NCI-H1436 treated with DMSO at 0.1 percent for 48 hours (cell line): ENCODE measurements around the gene MAP3K21.

Source experiments
- DNase-seq: peaks from one replicate; lab custom pipeline; 2025; lab: John Stamatoyannopoulos, UW

Gene MAP3K21

GRCh38 chr1:233359431-233359830, 31.9 kb downstream of the MAP3K21 start:
- DNase-seq, result no peak

DNA sequence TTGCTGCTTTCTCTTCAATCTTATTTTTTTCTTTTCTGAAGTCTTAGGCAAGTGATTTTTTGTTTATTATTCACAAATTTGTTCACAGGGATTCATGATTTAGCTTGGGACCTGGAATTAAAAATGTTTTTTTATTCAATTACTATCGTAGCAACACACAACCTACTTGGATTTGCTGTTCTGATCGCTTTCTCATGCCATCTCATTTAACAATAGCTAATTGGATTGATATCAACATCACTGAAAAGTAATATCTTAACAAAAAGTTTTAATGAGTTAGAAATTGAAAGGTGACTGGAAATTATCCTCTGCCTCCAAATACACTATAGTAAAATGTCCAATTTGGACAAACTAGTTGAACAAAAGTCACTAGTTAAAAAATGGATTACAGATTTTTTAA, 32.4 kb downstream of the MAP3K21 start:
- DNase-seq, result no peak

DNA sequence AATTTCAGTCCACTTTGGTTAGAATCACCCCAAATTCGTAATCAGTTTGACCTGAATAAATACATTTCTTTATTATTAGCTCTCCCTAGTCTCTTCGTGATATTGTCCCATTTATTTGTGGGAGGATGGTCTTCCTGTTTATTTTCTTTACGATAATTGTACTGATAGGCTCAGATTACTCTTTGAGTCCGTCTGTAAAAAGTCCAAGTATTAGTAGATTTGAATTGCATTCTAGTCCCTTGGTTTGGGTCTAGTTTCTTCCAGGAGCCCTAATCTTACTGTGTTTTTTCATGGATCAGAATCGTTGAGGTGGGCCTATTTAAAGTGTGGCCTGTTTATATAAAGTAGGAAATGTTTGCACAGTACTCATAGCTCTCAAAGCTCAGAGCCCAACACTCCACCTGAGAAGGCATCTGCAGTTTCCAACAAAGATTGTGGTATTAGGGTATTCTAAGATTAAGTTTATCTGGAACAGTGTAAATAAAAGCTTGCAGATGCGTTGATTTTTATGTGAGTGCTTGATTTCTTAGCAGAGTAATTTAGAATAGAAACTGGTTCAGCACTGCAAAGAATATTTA, 33.1 kb downstream of the MAP3K21 start:
- no peak for DNase-seq

GRCh38 chr1:233361876-233362275, 34.4 kb downstream of the MAP3K21 start:
- DNase-seq, result no peak

GRCh38 chr1:233362743-233363142, 35.2 kb downstream of the MAP3K21 start:
- DNase-seq, result no peak

- DNase-seq, result no peak
These were observed 36.5 kb downstream of the MAP3K21 start for GRCh38 chr1:233364026-233364425.

GRCh38 chr1:233364695-233365539, 37.4 kb downstream of the MAP3K21 start:
- no peak for DNase-seq

DNA sequence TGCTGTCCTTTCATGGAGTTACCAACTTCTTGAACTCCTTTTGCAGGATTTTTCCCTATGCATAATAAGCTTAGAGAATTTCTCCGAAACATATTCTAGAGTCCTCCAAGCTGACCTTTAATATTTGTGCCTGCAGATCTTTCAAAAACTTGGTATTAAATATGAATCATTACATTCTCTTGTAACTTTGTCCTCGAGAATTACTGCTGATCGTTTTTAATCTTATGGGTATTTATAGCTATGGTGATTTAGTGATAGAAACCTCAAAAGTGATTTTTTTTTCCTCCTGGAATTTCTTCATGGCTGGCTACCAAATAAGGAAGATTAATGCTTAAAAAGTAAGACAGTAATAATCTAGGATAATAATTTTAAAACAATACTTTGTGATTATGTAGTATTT, 39.1 kb downstream of the MAP3K21 start:
- no peak for DNase-seq

- no peak for DNase-seq
These were observed 39.7 kb downstream of the MAP3K21 start for GRCh38 chr1:233367057-233367803.

- DNase-seq, result no peak
These were observed 40.7 kb downstream of the MAP3K21 start for GRCh38 chr1:233368106-233368788.

GRCh38 chr1:233368789-233369130, 41.2 kb downstream of the MAP3K21 start:
- DNase-seq, result no peak

DNA sequence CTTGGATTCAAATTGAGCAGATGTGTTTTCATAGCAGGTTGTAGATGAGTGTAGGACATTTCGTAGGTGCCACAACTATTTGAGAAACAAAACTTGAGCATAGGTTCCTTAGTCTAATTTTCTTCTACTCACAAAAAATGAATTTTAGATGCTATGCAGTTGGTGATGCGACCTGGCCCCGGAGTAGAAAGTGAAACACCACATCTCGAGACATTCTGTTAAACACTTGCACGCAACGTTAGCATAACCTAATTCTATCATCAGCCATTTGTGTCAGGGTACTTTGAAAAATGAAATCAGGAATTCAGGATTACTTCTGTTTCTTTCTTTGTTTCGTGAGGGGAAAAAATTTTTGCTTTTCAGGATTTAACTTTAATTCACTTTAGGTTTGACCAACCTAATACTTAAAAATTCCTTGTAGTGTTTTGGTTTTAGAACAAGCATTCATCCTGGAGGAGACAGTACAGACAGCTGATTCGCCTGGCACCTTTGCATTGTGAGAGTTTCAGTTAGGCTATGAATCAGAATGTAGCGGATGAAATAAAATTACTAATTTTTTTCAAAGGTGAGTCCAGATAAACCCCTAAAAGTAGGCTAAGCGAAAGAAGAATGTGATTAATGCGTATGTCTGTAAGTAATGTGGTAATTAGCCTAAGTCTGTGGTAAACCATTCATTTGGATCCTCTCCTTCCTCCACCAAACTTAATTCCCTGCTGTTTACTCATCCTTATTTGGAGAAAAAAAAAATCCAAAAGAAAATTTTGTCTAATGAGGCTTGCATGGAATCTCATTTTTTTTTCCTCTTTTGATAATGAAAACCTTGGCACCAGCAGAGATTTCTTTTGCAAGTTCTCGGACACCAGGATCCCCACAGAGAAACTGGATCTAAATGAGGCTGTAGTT, 44.9 kb downstream of the MAP3K21 start:
- no peak for DNase-seq

DNA sequence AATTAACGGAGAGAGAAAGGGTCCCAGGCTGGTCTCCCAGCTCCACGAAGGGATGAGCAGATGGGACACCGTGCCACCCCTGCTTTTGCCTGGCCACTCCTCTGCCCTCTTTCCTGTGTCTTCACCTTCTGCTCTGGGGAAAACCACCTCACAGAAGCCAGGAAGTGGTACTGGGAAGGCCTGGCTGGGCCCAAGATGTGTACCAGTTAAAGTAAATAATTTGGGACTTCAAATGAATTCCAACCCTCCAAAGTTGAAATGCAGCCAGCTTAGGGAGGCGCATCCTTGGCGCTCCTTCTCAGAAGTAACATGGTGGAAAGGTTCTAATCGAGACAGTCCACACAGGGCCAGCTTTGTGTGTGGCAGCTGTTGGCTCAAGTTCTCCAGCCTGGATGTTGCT, 45.7 kb downstream of the MAP3K21 start:
- no peak for DNase-seq

DNA sequence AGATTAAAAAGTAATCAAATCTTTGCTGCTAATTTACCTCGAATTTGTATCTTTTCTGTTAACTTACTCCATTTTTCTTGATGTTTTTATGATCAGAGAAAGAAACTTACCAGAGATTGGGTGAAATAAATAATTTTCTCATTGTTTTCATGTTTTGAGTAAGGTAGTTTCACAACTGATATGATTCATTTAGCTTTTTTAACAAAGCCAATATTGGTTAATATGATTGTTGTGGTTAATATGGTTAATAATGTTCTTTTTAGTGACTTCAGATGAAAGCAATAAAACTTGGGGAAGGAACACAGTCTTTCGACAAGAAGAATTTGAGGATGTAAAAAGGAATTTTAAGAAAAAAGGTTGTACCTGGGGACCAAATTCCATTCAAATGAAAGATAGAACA, 48.1 kb downstream of the MAP3K21 start:
- no peak for DNase-seq

- no peak for DNase-seq
These were observed 49.0 kb downstream of the MAP3K21 start for GRCh38 chr1:233376382-233377110.

- DNase-seq, result no peak
These were observed 52.4 kb downstream of the MAP3K21 start for GRCh38 chr1:233379869-233380438.

- no peak for DNase-seq
These were observed 54.3 kb downstream of the MAP3K21 start for GRCh38 chr1:233381806-233382205.

DNA sequence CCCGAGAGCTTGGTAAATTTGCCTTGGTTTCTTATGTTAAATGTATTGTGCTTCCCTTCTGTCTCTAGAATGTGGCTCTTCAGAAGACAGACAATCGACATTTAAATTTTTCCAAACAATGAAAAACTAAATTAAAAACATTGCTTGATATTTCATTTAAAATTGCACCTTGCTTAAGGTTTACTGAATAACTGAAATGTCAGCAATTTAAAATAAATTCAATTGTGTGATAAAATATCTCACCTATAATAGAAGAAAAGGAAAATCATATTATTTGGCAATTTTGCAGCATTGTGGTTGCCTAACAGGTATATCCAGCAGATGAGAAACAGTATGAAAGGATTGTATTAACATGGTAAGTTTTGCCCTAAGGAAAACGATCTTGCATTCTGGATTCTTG, 56.5 kb downstream of the MAP3K21 start:
- no peak for DNase-seq

GRCh38 chr1:233386336-233386735, 58.8 kb downstream of the MAP3K21 start:
- DNase-seq, result no peak

DNA sequence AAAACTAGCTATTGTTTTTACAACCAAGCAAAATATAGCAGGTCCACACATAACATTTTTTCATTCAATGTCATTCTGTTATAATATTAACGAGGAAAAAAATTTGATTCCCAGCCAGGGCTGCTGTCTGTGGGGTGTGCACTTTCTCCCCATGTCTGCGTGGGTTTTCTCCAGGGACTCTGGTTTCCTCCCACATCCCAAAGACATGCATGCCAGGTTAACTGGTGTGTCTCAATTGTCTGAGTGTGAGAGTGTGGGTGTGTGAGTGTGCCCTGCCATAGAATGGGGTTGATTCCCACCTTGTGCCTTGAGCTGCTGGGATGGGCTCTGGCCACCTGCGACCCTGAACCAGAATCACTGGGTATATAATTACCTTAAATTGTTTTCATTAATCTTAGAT, 60.1 kb downstream of the MAP3K21 start:
- DNase-seq, result no peak
